ENCODE data around the gene MTF2.
"Not testable (repeated sequence)": the region's sequence is repeated elsewhere in the genome, so short reads cannot be mapped to it uniquely, and the experiment has no call there.

The MTF2 gene

DNA sequence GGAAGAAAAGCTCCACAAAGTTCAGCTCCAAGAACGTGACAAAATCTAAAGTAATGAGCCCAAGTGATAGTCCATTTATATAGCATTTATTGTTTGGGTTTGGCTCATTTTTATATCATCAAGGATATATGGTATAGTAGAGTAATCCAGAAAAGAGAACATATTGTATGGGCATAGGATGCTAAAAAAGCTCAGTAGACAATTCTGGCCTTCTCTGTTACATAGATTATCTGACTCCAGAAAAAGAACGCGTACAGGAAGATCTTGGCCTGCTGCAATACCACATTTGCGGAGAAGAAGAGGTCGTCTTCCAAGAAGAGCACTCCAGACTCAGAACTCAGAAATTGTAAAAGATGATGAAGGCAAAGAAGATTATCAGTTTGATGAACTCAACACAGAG lies 57.4 kb downstream of the MTF2 start:
- no peak overlapping the region for H3K4me3 Mint-ChIP-seq
- no peak for DNase-seq
- no peaks in the 10 kb centered on the region for H3K27me3 Mint-ChIP-seq
- H3K9me3 Mint-ChIP-seq, result no peaks in the 10 kb centered on the region
- CTCF ChIA-PET, result interaction anchor here (0.6 kb wide), 1 partner anchor 142 kb away, joined by 5 read pairs; no protein-coding TSS in a partner anchor
- H3K36me3 Mint-ChIP-seq, result peaks cover 27% of the 10 kb centered on the region
- no peaks in the 10 kb centered on the region for H3K4me1 Mint-ChIP-seq
- H3K27ac Mint-ChIP-seq, result no peak overlapping the region

DNA sequence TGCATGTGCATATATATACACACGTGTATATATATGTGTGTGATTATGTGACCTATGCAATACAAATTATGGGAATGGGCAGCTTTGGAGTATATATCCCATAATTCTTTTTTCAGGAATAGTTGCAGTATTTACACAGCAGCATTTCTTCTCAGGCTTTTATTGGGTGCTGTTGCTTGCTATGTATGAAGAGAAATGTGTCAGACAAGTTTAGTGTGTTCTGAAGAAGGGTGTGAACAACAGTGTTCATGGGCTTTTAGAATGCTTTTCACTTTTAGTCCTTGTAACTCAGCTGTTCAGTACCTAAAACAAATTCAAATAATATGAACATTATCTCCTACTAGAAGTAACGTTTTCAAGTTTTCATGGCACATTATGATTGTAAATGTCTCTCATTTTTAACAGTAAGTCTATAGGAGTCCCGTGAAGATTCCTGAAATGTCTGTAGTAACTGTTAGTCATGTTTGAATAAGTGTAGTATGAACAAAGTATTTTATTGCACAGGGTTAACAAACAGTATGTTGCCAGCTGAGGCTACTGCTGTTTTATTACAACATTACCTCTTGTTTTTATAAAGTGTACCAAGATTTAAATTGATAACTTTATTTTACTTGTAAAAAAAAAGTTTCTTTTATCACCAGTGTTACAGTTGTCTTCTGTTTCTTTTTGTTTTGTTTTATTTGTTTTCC lies 58.7 kb downstream of the MTF2 start:
- H3K36me3 Mint-ChIP-seq, result peaks cover 27% of the 10 kb centered on the region
- H3K4me1 Mint-ChIP-seq, result no peaks in the 10 kb centered on the region
- no peak overlapping the region for H3K27ac Mint-ChIP-seq
- no peak for DNase-seq
- no peaks in the 10 kb centered on the region for H3K27me3 Mint-ChIP-seq
- no peak overlapping the region for H3K4me3 Mint-ChIP-seq
- CTCF ChIA-PET, result interaction anchor here (1.3 kb wide), 1 partner anchor 12 kb away, joined by 3 read pairs; no protein-coding TSS in a partner anchor
- H3K9me3 Mint-ChIP-seq, result no peaks in the 10 kb centered on the region

- CTCF ChIA-PET, result no interaction called here
- peaks cover 27% of the 10 kb centered on the region for H3K36me3 Mint-ChIP-seq
- H3K27me3 Mint-ChIP-seq, result no peaks in the 10 kb centered on the region
- no peak for DNase-seq
- H3K4me3 Mint-ChIP-seq, result no peak overlapping the region
- H3K9me3 Mint-ChIP-seq, result no peaks in the 10 kb centered on the region
- H3K4me1 Mint-ChIP-seq, result no peaks in the 10 kb centered on the region
- no peak overlapping the region for H3K27ac Mint-ChIP-seq
These were observed 61.0 kb downstream of the MTF2 start for GRCh38 chr1:93140106-93140505.

- Mint-ChIP-seq H3K9me3 (no peaks in the 10 kb centered on the region), H3K4me1 (no peaks in the 10 kb centered on the region), H3K27ac (peak overlapping the region; percentile 21), H3K4me3 (no peak overlapping the region), H3K27me3 (no peaks in the 10 kb centered on the region), H3K36me3 (peaks cover 25% of the 10 kb centered on the region)
- no peak for DNase-seq
- CTCF ChIA-PET, result no interaction called here
These were observed 63.1 kb downstream of the MTF2 start for GRCh38 chr1:93142161-93142560.

- DNase-seq, result no peak
- H3K36me3 Mint-ChIP-seq, result peaks cover 29% of the 10 kb centered on the region
- no peak overlapping the region for H3K27ac Mint-ChIP-seq
- no peak overlapping the region for H3K4me3 Mint-ChIP-seq
- no peaks in the 10 kb centered on the region for H3K27me3 Mint-ChIP-seq
- no peaks in the 10 kb centered on the region for H3K4me1 Mint-ChIP-seq
- no peaks in the 10 kb centered on the region for H3K9me3 Mint-ChIP-seq
- CTCF ChIA-PET, result no interaction called here
These were observed 64.1 kb downstream of the MTF2 start for GRCh38 chr1:93143136-93143535.

DNA sequence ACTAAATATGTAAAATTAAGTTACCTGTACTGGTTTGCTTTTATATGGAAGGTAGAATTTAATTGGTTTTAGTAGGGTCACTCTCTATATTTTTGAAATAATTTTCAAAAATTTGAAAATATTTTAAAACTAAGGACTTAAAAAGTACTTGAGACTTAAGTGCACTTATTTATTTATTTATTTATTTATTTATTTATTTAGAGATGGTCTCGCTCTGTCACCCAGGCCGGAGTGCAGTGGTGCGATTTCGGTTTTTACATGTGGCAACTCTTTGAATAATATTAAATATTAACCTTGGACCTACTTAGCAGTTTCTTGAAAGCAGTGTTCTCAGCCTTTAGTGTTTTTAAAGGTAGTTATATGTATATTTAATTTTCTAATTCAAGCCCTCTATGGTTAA lies 64.7 kb downstream of the MTF2 start:
- no peaks in the 10 kb centered on the region for H3K9me3 Mint-ChIP-seq

DNA sequence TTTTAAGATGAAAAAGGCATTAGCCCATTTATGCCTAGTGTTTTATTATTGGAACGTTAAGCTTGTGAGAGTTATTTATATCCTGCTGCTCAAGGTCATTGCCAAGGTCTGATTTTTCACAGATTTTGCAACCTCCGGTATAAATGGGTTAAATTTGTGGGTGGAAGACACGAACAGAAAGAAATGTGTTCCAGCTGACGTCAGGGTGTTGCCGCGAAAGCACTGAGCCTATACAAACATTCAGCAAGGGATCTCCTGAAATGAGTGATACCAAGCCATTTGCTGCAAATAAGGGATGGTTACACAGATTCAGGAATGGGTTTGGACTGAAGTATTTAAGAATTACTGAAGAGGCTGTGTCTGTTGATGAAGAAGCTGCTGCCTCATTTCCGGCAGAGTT lies 68.9 kb downstream of the MTF2 start:
- Mint-ChIP-seq H3K36me3 (peaks cover 48% of the 10 kb centered on the region), H3K27ac (no peak overlapping the region), H3K4me3 (no peak overlapping the region), H3K27me3 (no peaks in the 10 kb centered on the region), H3K9me3 (no peaks in the 10 kb centered on the region), H3K4me1 (no peaks in the 10 kb centered on the region)
- DNase-seq, result no peak
- CTCF ChIA-PET, result no interaction called here

More for the DNA sequence above, 64.7 kb downstream of the MTF2 start:
- H3K4me3 Mint-ChIP-seq, result no peak overlapping the region
- no peak overlapping the region for H3K27ac Mint-ChIP-seq
- H3K36me3 Mint-ChIP-seq, result peaks cover 28% of the 10 kb centered on the region
- no peak for DNase-seq
- H3K4me1 Mint-ChIP-seq, result no peaks in the 10 kb centered on the region
- CTCF ChIA-PET, result no interaction called here
- H3K27me3 Mint-ChIP-seq, result no peaks in the 10 kb centered on the region

DNA sequence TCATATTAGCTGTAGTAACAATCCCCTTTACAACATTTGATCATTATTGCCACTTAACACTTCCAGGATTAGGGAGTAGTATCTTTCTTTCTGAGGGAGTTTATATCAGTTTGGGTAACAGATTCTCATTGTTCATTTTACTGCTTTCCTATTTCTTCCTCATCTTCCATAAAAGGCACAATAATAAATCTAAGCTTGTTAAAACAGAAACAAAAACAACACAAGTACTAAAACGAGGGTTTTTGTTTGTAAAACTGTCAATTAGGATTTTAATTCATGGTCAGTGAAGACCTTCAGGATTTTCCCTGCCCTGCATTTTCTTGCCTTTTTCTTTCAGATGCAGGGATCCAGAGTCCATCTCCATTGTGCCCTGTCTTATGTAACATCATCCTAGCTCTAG lies 71.6 kb downstream of the MTF2 start:
- Mint-ChIP-seq H3K4me1 (peaks cover 11% of the 10 kb centered on the region), H3K9me3 (no peaks in the 10 kb centered on the region), H3K36me3 (peaks cover 57% of the 10 kb centered on the region), H3K27me3 (no peaks in the 10 kb centered on the region), H3K4me3 (no peak overlapping the region), H3K27ac (no peak overlapping the region)
- CTCF ChIA-PET, result no interaction called here
- no peak for DNase-seq

GRCh38 chr1:93151474-93151873 lies 72.4 kb downstream of the MTF2 start:
- H3K9me3 Mint-ChIP-seq, result no peaks in the 10 kb centered on the region
- CTCF ChIA-PET, result no interaction called here
- peaks cover 14% of the 10 kb centered on the region for H3K4me1 Mint-ChIP-seq
- no peaks in the 10 kb centered on the region for H3K27me3 Mint-ChIP-seq
- peaks cover 58% of the 10 kb centered on the region for H3K36me3 Mint-ChIP-seq
- no peak overlapping the region for H3K4me3 Mint-ChIP-seq
- DNase-seq, result no peak
- no peak overlapping the region for H3K27ac Mint-ChIP-seq

GRCh38 chr1:93152835-93153234 lies 73.8 kb downstream of the MTF2 start:
- H3K27me3 Mint-ChIP-seq, result no peaks in the 10 kb centered on the region
- H3K36me3 Mint-ChIP-seq, result peaks cover 49% of the 10 kb centered on the region
- no peaks in the 10 kb centered on the region for H3K9me3 Mint-ChIP-seq
- CTCF ChIA-PET, result no interaction called here
- no peak for DNase-seq
- H3K27ac Mint-ChIP-seq, result no peak overlapping the region
- no peak overlapping the region for H3K4me3 Mint-ChIP-seq
- peaks cover 14% of the 10 kb centered on the region for H3K4me1 Mint-ChIP-seq

DNA sequence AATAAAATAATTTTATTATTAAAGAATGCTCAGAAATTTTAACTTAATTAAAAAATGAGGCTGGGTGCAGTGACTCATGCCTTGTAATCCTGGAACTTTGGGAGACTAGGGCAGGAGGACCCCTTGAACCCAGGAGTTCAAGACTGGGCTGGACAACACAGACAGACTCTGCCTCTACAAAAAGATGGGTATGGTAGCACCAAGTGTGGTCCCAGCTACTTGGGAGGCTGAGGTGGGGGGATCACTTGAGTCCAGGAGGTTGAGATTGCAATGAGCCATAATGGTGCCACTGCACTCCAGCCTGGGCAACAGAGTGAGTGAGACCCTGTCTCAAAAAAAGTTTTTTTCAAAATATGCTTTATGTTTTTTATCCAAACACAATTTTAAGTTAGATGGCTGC lies 75.8 kb downstream of the MTF2 start:
- peaks cover 44% of the 10 kb centered on the region for H3K36me3 Mint-ChIP-seq
- no peak overlapping the region for H3K27ac Mint-ChIP-seq

GRCh38 chr1:93155335-93155734 lies 76.3 kb downstream of the MTF2 start:
- no peaks in the 10 kb centered on the region for H3K27me3 Mint-ChIP-seq
- H3K36me3 Mint-ChIP-seq, result peaks cover 44% of the 10 kb centered on the region
- H3K27ac Mint-ChIP-seq, result no peak overlapping the region

More for the DNA sequence above, 75.8 kb downstream of the MTF2 start:
- H3K9me3 Mint-ChIP-seq, result no peaks in the 10 kb centered on the region
- peaks cover 14% of the 10 kb centered on the region for H3K4me1 Mint-ChIP-seq
- no peaks in the 10 kb centered on the region for H3K27me3 Mint-ChIP-seq
- H3K4me3 Mint-ChIP-seq, result no peak overlapping the region
- CTCF ChIA-PET, result interaction anchor here (0.6 kb wide), 1 partner anchor 35 kb away, joined by 4 read pairs; no protein-coding TSS in a partner anchor
- no peak for DNase-seq

DNA sequence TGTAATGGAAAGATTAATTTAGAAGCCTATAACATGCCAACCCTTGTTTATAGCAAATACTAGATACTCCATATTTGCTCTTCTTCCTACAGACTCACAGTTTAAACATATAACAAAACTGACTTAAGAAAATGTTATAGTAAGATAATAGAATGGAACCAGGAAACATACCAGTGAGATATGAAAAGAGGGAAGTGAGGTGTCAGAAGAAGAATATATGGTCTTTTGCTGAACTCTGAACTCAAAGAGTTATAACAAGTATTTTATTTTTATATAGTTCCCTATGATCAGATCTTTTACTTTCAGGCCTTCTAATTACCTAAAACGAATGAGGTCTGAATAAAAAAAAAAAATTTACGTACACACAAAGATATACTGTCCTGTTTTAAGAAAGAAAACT lies 80.3 kb downstream of the MTF2 start:
- H3K27ac Mint-ChIP-seq, result peak overlapping the region; percentile 6
- H3K4me3 Mint-ChIP-seq, result no peak overlapping the region
- peaks cover 18% of the 10 kb centered on the region for H3K4me1 Mint-ChIP-seq
- DNase-seq, result no peak
- H3K27me3 Mint-ChIP-seq, result no peaks in the 10 kb centered on the region
- peaks cover 42% of the 10 kb centered on the region for H3K36me3 Mint-ChIP-seq
- CTCF ChIA-PET, result no interaction called here
- H3K9me3 Mint-ChIP-seq, result no peaks in the 10 kb centered on the region

More at GRCh38 chr1:93155335-93155734, 76.3 kb downstream of the MTF2 start:
- peaks cover 14% of the 10 kb centered on the region for H3K4me1 Mint-ChIP-seq
- CTCF ChIA-PET, result interaction anchor here (0.6 kb wide), 1 partner anchor 35 kb away, joined by 4 read pairs; no protein-coding TSS in a partner anchor
- no peak overlapping the region for H3K4me3 Mint-ChIP-seq
- DNase-seq, result no peak
- H3K9me3 Mint-ChIP-seq, result no peaks in the 10 kb centered on the region

GRCh38 chr1:93163314-93163713 lies 84.2 kb downstream of the MTF2 start:
- CTCF ChIA-PET, H3K9me3 Mint-ChIP-seq: not testable (repeated sequence)
- peaks cover 50% of the 10 kb centered on the region for H3K36me3 Mint-ChIP-seq

DNA sequence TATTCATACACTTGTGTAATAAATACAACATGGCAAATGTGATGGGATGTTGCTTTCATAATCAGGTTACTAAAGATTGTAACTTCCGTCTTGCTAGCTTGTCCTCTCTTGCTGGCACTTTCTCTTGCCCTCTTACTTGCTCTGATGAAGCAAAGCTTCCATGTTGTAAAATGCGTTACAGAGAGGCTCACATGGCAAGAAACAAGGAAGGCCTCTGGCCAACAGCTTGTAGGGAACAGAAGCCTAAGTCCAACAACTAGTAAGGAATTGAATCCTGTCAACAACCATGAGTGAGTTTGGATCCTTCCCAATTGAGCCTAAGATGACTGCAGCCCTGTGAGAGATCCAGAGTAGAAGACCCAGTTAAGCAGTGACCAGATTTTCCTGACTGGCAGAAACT lies 85.7 kb downstream of the MTF2 start:
- Mint-ChIP-seq H3K27me3 (no peaks in the 10 kb centered on the region), H3K9me3 (peaks cover 8% of the 10 kb centered on the region), H3K27ac (no peak overlapping the region), H3K4me3 (no peak overlapping the region), H3K36me3 (peaks cover 52% of the 10 kb centered on the region), H3K4me1 (peaks cover 14% of the 10 kb centered on the region)
- no peak for DNase-seq
- CTCF ChIA-PET, result no interaction called here

More at GRCh38 chr1:93163314-93163713, 84.2 kb downstream of the MTF2 start:
- H3K4me1 Mint-ChIP-seq, H3K4me3 Mint-ChIP-seq, H3K27ac Mint-ChIP-seq, DNase-seq, H3K27me3 Mint-ChIP-seq: not testable (repeated sequence)
